Common myeloid progenitor, CD34-positive (primary cell): ENCODE measurements around the gene SLC23A2.
"Not testable (repeated sequence)": the region's sequence is repeated elsewhere in the genome, so short reads cannot be mapped to it uniquely, and the experiment has no call there.

Experiments
- CTCF ChIA-PET: fragments of 350-600 bp; sonication (Branson Sonifier 250); formaldehyde crosslinking; loops from one replicate; lab custom pipeline; 2021; ENCODE audit warnings: antibody characterized with exemption; lab: Charles Lee
- POLR2A ChIA-PET: fragments of 350-600 bp; sonication (Branson Sonifier 250); formaldehyde crosslinking; loops from one replicate; lab custom pipeline; 2021; ENCODE audit warnings: antibody characterized with exemption; lab: Charles Lee
- DNase-seq, 3 donors: peaks; one replicate each; pipeline versions ENCODE4 v3.0.0 to v3.0.0-alpha.2; 2013
- H3K27ac ChIP-seq, 2 experiments: 1 replicate in 1 of 2; 2 replicates in 1 of 2; pipeline ENCODE4 v1.7.0; 2013; ENCODE audit warnings: inconsistent platforms in 2 of 2, low read length in 2 of 2, mild to moderate bottlenecking in 2 of 2, low read depth in 1 of 2, moderate library complexity in 1 of 2; ENCODE audit not compliant: severe bottlenecking in 2 of 2, insufficient read depth in 1 of 2, poor library complexity in 1 of 2
- H3K27me3 ChIP-seq, 5 experiments: replicated peaks in 2 of 5; 1 replicate in 3 of 5; 2 replicates in 2 of 5; pipeline versions ENCODE4 v1.6.1 to v1.7.0; 2013; ENCODE audit warnings: low read length in 4 of 5, mild to moderate bottlenecking in 2 of 5, moderate library complexity in 2 of 5, inconsistent platforms in 1 of 5; ENCODE audit not compliant: insufficient read depth in 5 of 5, control insufficient read depth in 4 of 5
- H3K36me3 ChIP-seq, 4 experiments: 1 replicate in 2 of 4; 2 replicates in 2 of 4; pipeline versions ENCODE4 v1.6.1 to v1.7.0; 2013; ENCODE audit warnings: low read length in 3 of 4, control low read depth in 1 of 4, mild to moderate bottlenecking in 1 of 4; ENCODE audit not compliant: control insufficient read depth in 4 of 4, insufficient read depth in 4 of 4
- H3K4me1 ChIP-seq, 4 experiments: 1 replicate in 3 of 4; 2 replicates in 1 of 4; pipeline versions ENCODE4 v1.6.1 to v1.7.1; 2013; ENCODE audit warnings: low read length in 3 of 4, mild to moderate bottlenecking in 3 of 4, control low read depth in 1 of 4, inconsistent platforms in 1 of 4, moderate library complexity in 1 of 4; ENCODE audit not compliant: control insufficient read depth in 4 of 4, insufficient read depth in 4 of 4; ENCODE audit errors: control extremely low read depth in 1 of 4
- H3K4me3 ChIP-seq, 7 experiments: 1 replicate in 4 of 7; 2 replicates in 3 of 7; pipeline versions ENCODE4 v1.5.1 to v1.7.0; 2013; ENCODE audit warnings: mild to moderate bottlenecking in 7 of 7, low read length in 6 of 7, moderate library complexity in 6 of 7, inconsistent platforms in 2 of 7, low read depth in 2 of 7, control low read depth in 1 of 7; ENCODE audit not compliant: insufficient read depth in 4 of 7, control insufficient read depth in 1 of 7; ENCODE audit errors: extremely low read depth in 1 of 7
- H3K9me3 ChIP-seq, 5 experiments: 1 replicate in 4 of 5; 2 replicates in 1 of 5; pipeline versions ENCODE4 v1.6.1 to v1.7.1; 2013; ENCODE audit warnings: low read length in 4 of 5, mild to moderate bottlenecking in 2 of 5, inconsistent platforms in 1 of 5, low read depth in 1 of 5, moderate library complexity in 1 of 5; ENCODE audit not compliant: control insufficient read depth in 4 of 5, insufficient read depth in 2 of 5; ENCODE audit errors: control extremely low read depth in 1 of 5
- WGBS: methylation state at CpG from one replicate; pipeline ENCODE4 v1.1.5; 2013; ENCODE audit not compliant: insufficient coverage; 5-methylcytosine and 5-hydroxymethylcytosine counted together

The SLC23A2 gene

GRCh38 chr20:5013682-5014447 lies 12.6 kb upstream of the SLC23A2 start:
- no peak overlapping the region for H3K27ac ChIP-seq
- no peaks in the 10 kb centered on the region for H3K36me3 ChIP-seq
- ChIA-PET CTCF (no interaction called here), POLR2A (no interaction called here)
- no peaks in the 10 kb centered on the region for H3K27me3 ChIP-seq
- no peak overlapping the region for H3K4me3 ChIP-seq
- H3K9me3 ChIP-seq = no peaks in the 10 kb centered on the region
- no peak for DNase-seq
- WGBS = 98% methylated on average over 3 of the region's 8 CpGs
- peaks cover 0 to 2% (median under 1%) of the 10 kb centered on the region in 4 experiments for H3K4me1 ChIP-seq

DNA sequence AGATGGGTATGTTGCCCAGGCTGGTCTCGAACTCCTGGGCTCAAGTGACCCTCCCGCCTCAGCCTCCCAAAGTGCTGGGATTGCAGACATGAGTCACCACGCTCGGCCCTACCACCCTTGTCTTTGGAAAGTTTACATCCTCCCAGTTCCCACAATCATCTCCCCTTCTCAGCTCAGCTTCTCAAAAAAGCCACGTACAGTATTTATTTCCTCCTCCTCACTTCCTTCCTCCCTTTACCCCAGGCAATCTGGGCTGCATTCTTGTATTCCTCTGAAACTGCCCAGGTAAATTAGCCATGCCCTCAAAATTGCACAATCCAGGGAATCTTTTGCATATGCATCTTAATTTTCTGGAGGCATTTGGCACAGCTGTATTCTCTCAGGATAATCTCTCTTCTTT lies 7.4 kb upstream of the SLC23A2 start:
- peak in 1 of 3 donors; percentile 17 for DNase-seq
- Histone ChIP-seq H3K36me3 (no peaks in the 10 kb centered on the region), H3K4me1 (peaks cover 0 to 9% (median 5%) of the 10 kb centered on the region in 4 experiments), H3K27ac (no peak overlapping the region), H3K27me3 (no peaks in the 10 kb centered on the region), H3K4me3 (no peak overlapping the region), H3K9me3 (no peaks in the 10 kb centered on the region)
- ChIA-PET CTCF (interaction anchor here (0.5 to 0.8 kb wide), 2 partner anchors 11 to 288 kb away, joined by 3 read pairs; no protein-coding TSS in a partner anchor), POLR2A (no interaction called here)
- 14% methylated on average over 4 of the region's 5 CpGs for WGBS

GRCh38 chr20:5005326-5005725 lies 4.0 kb upstream of the SLC23A2 start:
- H3K4me3 ChIP-seq = no peak overlapping the region
- H3K36me3 ChIP-seq = no peaks in the 10 kb centered on the region
- H3K27me3 ChIP-seq = no peaks in the 10 kb centered on the region
- no peak for DNase-seq
- WGBS = no CpG with 5 or more reads among the region's 4 CpGs
- POLR2A ChIA-PET = no interaction called here
- CTCF ChIA-PET = interaction anchor here (1.0 to 1.5 kb wide), 2 partner anchors 19 to 95 kb away, joined by 4 to 6 read pairs; no protein-coding TSS in a partner anchor
- peaks cover 0 to 19% (median 15%) of the 10 kb centered on the region in 4 experiments for H3K4me1 ChIP-seq
- H3K27ac ChIP-seq = no peak overlapping the region
- no peaks in the 10 kb centered on the region for H3K9me3 ChIP-seq

- H3K27me3 ChIP-seq, H3K27ac ChIP-seq, H3K9me3 ChIP-seq, H3K4me3 ChIP-seq, DNase-seq, H3K36me3 ChIP-seq: not testable (repeated sequence)
- no CpG with 5 or more reads among the region's 8 CpGs for WGBS
- ChIA-PET POLR2A (interaction anchor here (0.7 kb wide), 1 partner anchor 1051 kb away, joined by 6 read pairs; no protein-coding TSS in a partner anchor), CTCF (interaction anchor here (1.0 to 1.5 kb wide), 2 partner anchors 19 to 96 kb away, joined by 4 to 6 read pairs; no protein-coding TSS in a partner anchor)
- peaks cover 0 to 24% (median 20%) of the 10 kb centered on the region in 4 experiments for H3K4me1 ChIP-seq
These were observed 3.5 kb upstream of the SLC23A2 start for GRCh38 chr20:5004825-5005224.

DNA sequence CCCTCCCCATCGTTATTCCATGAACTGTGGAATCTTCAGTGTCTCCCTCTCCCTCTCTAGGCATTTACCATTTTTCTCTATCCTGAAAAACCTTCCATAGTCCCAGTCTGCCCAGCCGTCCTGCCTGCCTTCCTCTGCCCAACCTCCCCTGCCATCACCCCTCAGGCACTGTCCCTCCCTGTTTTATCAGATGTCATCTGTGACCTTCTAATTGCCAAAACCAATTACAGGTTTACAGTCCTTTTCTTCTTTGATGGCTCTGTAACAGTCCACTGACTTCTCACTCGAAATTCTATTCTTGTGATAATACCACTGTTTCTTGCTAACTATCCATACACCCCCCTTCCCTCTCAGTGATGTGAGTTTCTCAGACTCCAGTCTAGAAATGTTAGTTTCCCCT lies 2.3 kb upstream of the SLC23A2 start:
- CTCF ChIA-PET = interaction anchor here (0.6 kb wide), 1 partner anchor 29 kb away, joined by 3 read pairs; no protein-coding TSS in a partner anchor
- Histone ChIP-seq H3K9me3 (no peaks in the 10 kb centered on the region), H3K36me3 (no peaks in the 10 kb centered on the region), H3K27ac (no peak overlapping the region), H3K4me3 (no peak overlapping the region), H3K27me3 (no peaks in the 10 kb centered on the region), H3K4me1 (peaks cover 0 to 30% (median 22%) of the 10 kb centered on the region in 4 experiments)
- 95% methylated on average over 3 of the region's 3 CpGs for WGBS
- DNase-seq = no peak
- POLR2A ChIA-PET = no interaction called here

DNA sequence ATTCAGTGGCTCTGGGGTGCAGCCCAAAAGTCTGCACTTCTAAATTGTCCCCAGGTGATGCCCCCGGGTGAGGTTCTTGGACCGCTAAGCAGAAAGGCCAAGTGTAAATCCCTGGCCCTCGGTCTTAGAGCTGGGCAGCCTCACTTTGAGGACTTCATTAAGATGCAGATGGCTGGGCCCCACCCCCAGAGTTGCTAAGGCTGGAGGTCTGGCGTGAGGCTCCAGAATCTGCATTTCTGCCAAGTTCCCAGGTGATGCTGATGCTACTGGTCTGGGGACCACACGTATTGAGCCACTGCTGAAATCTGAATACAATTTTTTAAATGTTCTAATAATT lies 735 bp upstream of the SLC23A2 start:
- WGBS = 60% methylated on average over 4 of the region's 5 CpGs
- no peak for DNase-seq
- H3K27ac ChIP-seq = no peak overlapping the region
- H3K4me3 ChIP-seq = peak overlapping the region in 6 of 7 experiments; percentile 74 to 94 (median 84)
- H3K4me1 ChIP-seq = peaks cover 0 to 28% (median 24%) of the 10 kb centered on the region in 4 experiments
- no peaks in the 10 kb centered on the region for H3K9me3 ChIP-seq
- H3K27me3 ChIP-seq = no peaks in the 10 kb centered on the region
- ChIA-PET CTCF (interaction anchor here (0.9 kb wide), 1 partner anchor 98 kb away, joined by 3 read pairs; no protein-coding TSS in a partner anchor), POLR2A (no interaction called here)
- H3K36me3 ChIP-seq = no peaks in the 10 kb centered on the region
